Upper lobe of right lung (tissue), 1 donor: Measurements from ENCODE around the gene SPATA46. TPM values are rescaled to one million over a fixed set of nuclear protein-coding genes. Genes with fewer than 3 reads are reported as not detected.

Source experiments
- ATAC-seq: fragments of 200-7000 bp; cut with Tn5 transposase; one replicate; pipeline ENCODE4 v1.9.1; 2020; ENCODE audit warnings: mild to moderate bottlenecking, moderate library complexity
- DNase-seq: peaks from one replicate; pipeline ENCODE4 v3.0.0-alpha.2; 2020
- H3K27ac ChIP-seq: fragments of 200-600 bp; one replicate; pipeline ENCODE4 v1.8.0; 2022
- H3K27me3 ChIP-seq: fragments of 200-600 bp; one replicate; pipeline ENCODE4 v1.8.0; 2022; ENCODE audit warnings: mild to moderate bottlenecking
- H3K36me3 ChIP-seq: fragments of 200-600 bp; one replicate; pipeline ENCODE4 v1.8.0; 2022
- H3K4me1 ChIP-seq: fragments of 200-600 bp; one replicate; pipeline ENCODE4 v1.8.0; 2022
- H3K4me3 ChIP-seq: fragments of 200-600 bp; one replicate; pipeline ENCODE4 v1.8.0; 2022; ENCODE audit warnings: mild to moderate bottlenecking
- H3K9me3 ChIP-seq: fragments of 200-600 bp; one replicate; pipeline ENCODE4 v1.8.0; 2022
- CTCF ChIP-seq: fragments of 200-600 bp; IDR thresholded peaks from one replicate; pipeline ENCODE4 v1.8.0; 2022; ENCODE audit warnings: antibody characterized with exemption
- intact Hi-C: fragments of 100-400 bp; cut with DNase I; formaldehyde crosslinking; loops from one replicate; pipeline ENCODE4 v1.11.0; 2022
- total RNA-seq: library from RNA; stranded (reverse); fragmentation: NEBNext Ultra II Directional; extraction: Animal tissue kit (Norgen Biotek cat#: 25700); gene quantifications from one replicate; pipeline ENCODE4 v1.2.1, GENCODE V29; 2021
- donor health status: DM: no; HTN: yes; CAD: no; lungs with severe emphysema.

The SPATA46 gene
- total RNA-seq, 1 donor from 2014 or later = not detected

- DNase-seq (no peak), ATAC-seq (no peak)
- Histone ChIP-seq H3K27me3 (no peaks in the 10 kb centered on the region), H3K27ac (no peak overlapping the region), H3K36me3 (no peaks in the 10 kb centered on the region), H3K9me3 (no peaks in the 10 kb centered on the region), H3K4me3 (no peak overlapping the region), H3K4me1 (no peaks in the 10 kb centered on the region)
- intact Hi-C loops = no loop called here
- TF ChIP-seq CTCF = no peak
Observed at GRCh38 chr1:162360874-162361260, 15.8 kb downstream of the SPATA46 start.

- H3K4me3 ChIP-seq = no peak overlapping the region
- no peak overlapping the region for H3K27ac ChIP-seq
- intact Hi-C loops = no loop called here
- TF ChIP-seq CTCF = no peak
- H3K4me1 ChIP-seq = no peaks in the 10 kb centered on the region
- no peaks in the 10 kb centered on the region for H3K9me3 ChIP-seq
- DNase-seq (no peak), ATAC-seq (no peak)
- H3K36me3 ChIP-seq = no peaks in the 10 kb centered on the region
- H3K27me3 ChIP-seq = no peaks in the 10 kb centered on the region
Observed at GRCh38 chr1:162360237-162360873, 16.3 kb downstream of the SPATA46 start.

GRCh38 chr1:162359523-162360236 lies 17.0 kb downstream of the SPATA46 start:
- no peak for ATAC-seq
- DNase-seq = no peak
- no peak for TF ChIP-seq CTCF
- intact Hi-C loops = no loop called here
- no peak overlapping the region for H3K4me3 ChIP-seq
- H3K27me3 ChIP-seq = no peaks in the 10 kb centered on the region
- H3K36me3 ChIP-seq = no peaks in the 10 kb centered on the region
- no peaks in the 10 kb centered on the region for H3K4me1 ChIP-seq
- H3K27ac ChIP-seq = no peak overlapping the region
- no peaks in the 10 kb centered on the region for H3K9me3 ChIP-seq

- DNase-seq = no peak
- intact Hi-C loops = no loop called here
- Histone ChIP-seq H3K9me3 (no peaks in the 10 kb centered on the region), H3K4me3 (no peak overlapping the region), H3K27ac (no peak overlapping the region), H3K27me3 (no peaks in the 10 kb centered on the region), H3K36me3 (no peaks in the 10 kb centered on the region), H3K4me1 (peaks cover under 1% of the 10 kb centered on the region)
- ATAC-seq = no peak
- no peak for TF ChIP-seq CTCF
Observed at GRCh38 chr1:162358928-162359327, 17.7 kb downstream of the SPATA46 start.

- Histone ChIP-seq H3K9me3 (no peaks in the 10 kb centered on the region), H3K4me3 (no peak overlapping the region), H3K27ac (no peak overlapping the region), H3K4me1 (peaks cover 7% of the 10 kb centered on the region), H3K27me3 (no peaks in the 10 kb centered on the region), H3K36me3 (no peaks in the 10 kb centered on the region)
- ATAC-seq (peak; percentile 77), DNase-seq (no peak)
- TF ChIP-seq CTCF = peak; percentile 54
- intact Hi-C loops = no loop called here
Observed at GRCh38 chr1:162357681-162358266, 18.9 kb downstream of the SPATA46 start.
